Activated T-cell treated with anti-CD3 and anti-CD28 coated beads, Interleukin-2, amount 50 U/mL, for 24 hours (primary cell): ENCODE measurements around the gene CCRL2.

Experiments used
- DNase-seq: peaks from one replicate; pipeline ENCODE4 v3.0.0-alpha.2; 2020
- H3K27ac Mint-ChIP-seq: 2 replicates; pipeline ENCODE4 v1.8.0; 2020; ENCODE audit warnings: mild to moderate bottlenecking, mixed read lengths
- H3K27me3 Mint-ChIP-seq: 2 replicates; pipeline ENCODE4 v1.8.0; 2020; ENCODE audit warnings: mixed read lengths
- H3K36me3 Mint-ChIP-seq: 2 replicates; pipeline ENCODE4 v1.8.0; 2020; ENCODE audit warnings: low read depth, mixed read lengths
- H3K4me1 Mint-ChIP-seq: 2 replicates; pipeline ENCODE4 v1.8.0; 2020; ENCODE audit warnings: low read depth, mixed read lengths
- H3K4me3 Mint-ChIP-seq: 2 replicates; pipeline ENCODE4 v1.8.0; 2020; ENCODE audit warnings: mild to moderate bottlenecking, moderate library complexity, mixed read lengths
- H3K9me3 Mint-ChIP-seq: 2 replicates; pipeline ENCODE4 v1.8.0; 2020; ENCODE audit warnings: mixed read lengths

Gene CCRL2

DNA sequence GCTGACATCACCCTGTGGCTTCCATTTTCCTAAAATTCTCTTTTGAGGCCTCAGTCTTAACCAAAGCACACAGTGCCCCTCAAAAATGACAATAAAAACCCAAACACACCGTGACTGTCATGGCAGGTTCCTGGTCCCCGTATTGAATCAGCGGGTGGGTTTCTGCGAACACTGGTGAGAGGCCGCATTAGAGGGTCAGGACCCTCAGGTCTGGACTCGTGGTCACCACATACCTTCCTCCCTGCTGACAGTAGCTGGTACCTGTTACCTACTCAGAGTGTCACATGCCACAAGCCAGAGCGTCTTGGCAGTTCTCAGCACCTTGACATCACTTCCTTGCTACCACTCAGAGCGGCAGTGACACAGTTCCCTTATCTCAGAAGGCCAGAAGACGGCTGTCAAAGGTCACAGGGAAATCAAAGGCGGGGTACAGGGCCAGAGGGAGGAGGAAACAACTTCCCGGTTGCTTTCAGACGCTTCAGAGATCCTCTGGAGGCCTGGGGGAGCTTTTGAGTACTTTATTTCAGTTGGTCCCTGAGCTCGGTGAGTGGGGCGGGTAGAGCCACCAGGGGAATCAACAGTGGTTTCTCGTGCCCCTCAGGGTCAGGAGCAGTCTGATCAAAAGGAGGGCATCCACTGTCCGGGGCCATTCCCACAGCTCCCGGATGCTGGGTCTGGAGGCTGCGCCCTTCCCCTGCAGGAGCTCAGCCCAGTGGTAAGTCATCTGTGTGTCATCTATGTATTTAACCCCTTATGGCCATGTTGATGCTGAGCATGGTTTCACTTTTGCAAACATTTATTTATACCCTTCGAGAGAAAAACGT, at the start of gene CCRL2, which contains the start of gene CCR5AS:
CCRL2 (plus strand) TSS at position 472 of the 824 bp plus-strand sequence. CDS start 821 bp downstream, outside the sequence.
CCR5AS (minus strand) TSS at position 279 of the 824 bp plus-strand sequence.
- H3K9me3 Mint-ChIP-seq, result peaks cover 4% of the 10 kb centered on the region
- no peaks in the 10 kb centered on the region for H3K36me3 Mint-ChIP-seq
- DNase-seq, result peak; percentile 62
- H3K4me1 Mint-ChIP-seq, result peaks cover 34% of the 10 kb centered on the region
- H3K27ac Mint-ChIP-seq, result peak within 1 kb of the TSS; percentile 91
- H3K27me3 Mint-ChIP-seq, result peaks cover 4% of the 10 kb centered on the region
- peak within 1 kb of the TSS; percentile 77 for H3K4me3 Mint-ChIP-seq

DNA sequence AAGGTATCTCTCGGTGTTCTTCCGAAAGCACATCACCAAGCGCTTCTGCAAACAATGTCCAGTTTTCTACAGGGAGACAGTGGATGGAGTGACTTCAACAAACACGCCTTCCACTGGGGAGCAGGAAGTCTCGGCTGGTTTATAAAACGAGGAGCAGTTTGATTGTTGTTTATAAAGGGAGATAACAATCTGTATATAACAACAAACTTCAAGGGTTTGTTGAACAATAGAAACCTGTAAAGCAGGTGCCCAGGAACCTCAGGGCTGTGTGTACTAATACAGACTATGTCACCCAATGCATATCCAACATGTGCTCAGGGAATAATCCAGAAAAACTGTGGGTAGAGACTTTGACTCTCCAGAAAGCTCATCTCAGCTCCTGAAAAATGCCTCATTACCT, 48.6 kb upstream of the CCRL2 start:
- no peak for DNase-seq
- Mint-ChIP-seq H3K9me3 (no peaks in the 10 kb centered on the region), H3K4me3 (no peak overlapping the region), H3K36me3 (no peaks in the 10 kb centered on the region), H3K27ac (no peak overlapping the region), H3K4me1 (peaks cover 76% of the 10 kb centered on the region), H3K27me3 (peaks cover 45% of the 10 kb centered on the region)

DNA sequence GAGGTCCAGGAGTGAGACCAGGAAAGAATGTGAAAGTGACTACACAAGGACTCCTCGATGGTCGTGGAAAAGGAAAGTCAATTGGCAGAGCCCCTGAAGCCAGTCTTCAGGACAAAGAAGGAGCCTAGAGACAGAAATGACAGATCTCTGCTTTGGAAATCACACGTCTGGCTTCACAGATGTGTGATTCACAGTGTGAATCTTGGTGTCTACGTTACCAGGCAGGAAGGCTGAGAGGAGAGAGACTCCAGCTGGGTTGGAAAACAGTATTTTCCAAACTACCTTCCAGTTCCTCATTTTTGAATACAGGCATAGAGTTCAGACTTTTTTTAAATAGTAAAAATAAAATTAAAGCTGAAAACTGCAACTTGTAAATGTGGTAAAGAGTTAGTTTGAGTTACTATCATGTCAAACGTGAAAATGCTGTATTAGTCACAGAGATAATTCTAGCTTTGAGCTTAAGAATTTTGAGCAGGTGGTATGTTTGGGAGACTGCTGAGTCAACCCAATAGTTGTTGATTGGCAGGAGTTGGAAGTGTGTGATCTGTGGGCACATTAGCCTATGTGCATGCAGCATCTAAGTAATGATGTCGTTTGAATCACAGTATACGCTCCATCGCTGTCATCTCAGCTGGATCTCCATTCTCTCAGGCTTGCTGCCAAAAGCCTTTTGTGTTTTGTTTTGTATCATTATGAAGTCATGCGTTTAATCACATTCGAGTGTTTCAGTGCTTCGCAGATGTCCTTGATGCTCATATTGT, 47.1 kb upstream of the CCRL2 start:
- DNase-seq, result no peak
- Mint-ChIP-seq H3K36me3 (no peaks in the 10 kb centered on the region), H3K9me3 (no peaks in the 10 kb centered on the region), H3K4me1 (peaks cover 63% of the 10 kb centered on the region), H3K27me3 (peaks cover 44% of the 10 kb centered on the region), H3K4me3 (peak overlapping the region; percentile 4), H3K27ac (peak overlapping the region; percentile 92)

DNA sequence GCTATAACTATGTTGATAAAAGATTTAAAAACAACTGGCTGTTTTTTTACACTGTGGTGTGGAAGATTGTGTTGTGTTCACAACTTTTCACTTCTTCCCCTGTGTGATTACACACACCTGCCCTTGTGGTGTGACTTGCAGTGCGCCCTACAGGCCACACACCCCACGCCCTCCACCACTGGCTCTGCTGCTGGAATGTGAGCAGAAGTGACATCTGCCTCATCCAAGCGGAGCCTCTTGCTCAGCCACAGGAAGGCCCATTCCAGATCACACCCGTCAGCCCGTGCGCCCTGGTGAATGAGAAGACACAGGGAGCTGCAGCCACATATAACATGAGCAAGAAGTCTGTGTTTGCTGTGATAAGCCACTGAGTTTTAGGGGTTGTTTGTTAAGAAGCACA, 46.2 kb upstream of the CCRL2 start:
- DNase-seq, result no peak
- Mint-ChIP-seq H3K27me3 (peaks cover 45% of the 10 kb centered on the region), H3K9me3 (no peaks in the 10 kb centered on the region), H3K27ac (peak overlapping the region; percentile 53), H3K4me1 (peaks cover 57% of the 10 kb centered on the region), H3K36me3 (no peaks in the 10 kb centered on the region), H3K4me3 (no peak overlapping the region)

DNA sequence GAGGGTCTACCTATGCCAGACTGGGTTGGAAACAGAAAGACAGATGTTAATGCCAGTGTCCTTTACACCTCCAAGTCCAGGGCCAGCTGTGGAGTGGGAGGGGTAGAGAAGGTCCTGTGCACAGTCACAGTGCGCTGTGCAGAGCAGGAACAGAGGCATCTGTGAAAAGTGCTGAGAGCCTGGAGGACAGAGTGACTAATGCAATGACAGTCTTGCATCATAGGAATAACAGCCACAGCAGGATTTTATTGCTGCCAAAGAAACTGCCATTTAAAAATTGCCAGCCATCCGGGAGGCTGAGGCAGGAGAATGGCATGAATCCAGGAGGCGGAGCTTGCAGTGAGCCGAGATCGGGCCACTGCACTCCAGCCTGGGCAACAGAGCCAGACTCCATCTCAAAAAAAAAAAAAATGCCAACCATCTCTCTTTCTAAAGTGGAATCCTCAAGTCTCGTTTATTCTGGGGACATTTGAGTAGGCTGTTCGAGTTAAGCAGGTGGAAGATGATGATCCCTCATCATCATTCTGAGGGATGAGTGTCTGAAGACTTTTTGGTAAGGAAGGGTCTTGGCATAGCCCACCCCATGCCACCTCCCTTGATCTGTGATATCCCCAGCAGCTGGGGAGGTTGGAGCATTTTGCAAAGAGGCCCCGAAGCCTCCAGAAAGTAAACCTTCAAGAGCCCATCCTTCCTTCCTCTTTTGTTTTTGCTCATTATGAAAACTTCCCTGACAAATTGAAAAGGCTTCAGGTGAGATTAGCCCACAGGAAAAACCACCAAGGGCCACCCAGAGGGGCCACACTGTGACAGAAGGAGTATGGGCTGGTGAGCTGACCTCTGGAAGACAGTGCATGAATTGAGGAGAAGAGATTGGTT, 45.4 kb upstream of the CCRL2 start:
- H3K9me3 Mint-ChIP-seq, result no peaks in the 10 kb centered on the region
- peaks cover 58% of the 10 kb centered on the region for H3K4me1 Mint-ChIP-seq
- no peak for DNase-seq
- H3K27ac Mint-ChIP-seq, result peak overlapping the region; percentile 53
- H3K27me3 Mint-ChIP-seq, result peaks cover 45% of the 10 kb centered on the region
- H3K4me3 Mint-ChIP-seq, result no peak overlapping the region
- H3K36me3 Mint-ChIP-seq, result no peaks in the 10 kb centered on the region

- DNase-seq, result no peak
- Mint-ChIP-seq H3K4me1 (peaks cover 57% of the 10 kb centered on the region), H3K9me3 (no peaks in the 10 kb centered on the region), H3K27ac (no peak overlapping the region), H3K4me3 (no peak overlapping the region), H3K27me3 (peaks cover 28% of the 10 kb centered on the region), H3K36me3 (no peaks in the 10 kb centered on the region)
These were observed 42.0 kb upstream of the CCRL2 start for GRCh38 chr3:46365041-46365440.

DNA sequence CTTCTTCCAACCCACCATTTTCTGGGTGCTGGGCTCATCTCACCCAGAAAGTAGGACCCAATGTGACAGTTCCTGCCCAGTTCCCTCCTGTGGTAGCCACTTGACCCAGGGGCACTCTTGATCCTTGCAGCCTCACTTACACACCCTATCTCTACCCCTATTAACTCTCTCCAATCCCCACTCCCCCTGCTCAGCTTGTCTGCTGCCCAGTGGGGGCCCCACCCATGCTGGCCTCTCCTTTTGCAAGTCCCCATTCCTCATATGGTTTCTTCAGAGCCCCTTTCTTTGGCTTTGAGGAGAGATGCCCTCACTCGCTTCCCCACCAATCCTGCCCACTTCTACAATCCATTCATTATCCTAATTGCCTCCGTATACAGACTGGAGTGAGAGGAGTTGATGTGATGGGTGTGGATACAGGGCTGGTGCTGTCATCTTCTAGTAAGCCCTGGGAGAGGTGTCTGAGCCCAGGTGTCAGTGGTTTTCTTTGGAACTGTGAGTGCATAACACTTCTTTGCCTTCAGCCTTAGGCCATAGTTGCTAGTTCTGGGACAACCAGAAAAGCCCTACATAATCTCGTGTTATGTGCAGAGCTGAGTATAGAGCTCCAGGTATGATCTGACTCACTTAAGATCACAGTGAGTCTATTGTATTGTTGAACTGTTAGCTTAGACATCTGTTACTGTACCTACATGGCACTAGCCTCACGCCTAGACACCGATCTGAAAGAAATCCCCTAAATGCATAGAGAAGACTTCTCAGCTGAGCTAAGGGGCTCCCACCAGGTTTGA, 41.1 kb upstream of the CCRL2 start:
- Mint-ChIP-seq H3K4me3 (no peak overlapping the region), H3K27ac (no peak overlapping the region), H3K36me3 (no peaks in the 10 kb centered on the region), H3K4me1 (peaks cover 57% of the 10 kb centered on the region), H3K27me3 (peaks cover 28% of the 10 kb centered on the region), H3K9me3 (no peaks in the 10 kb centered on the region)
- no peak for DNase-seq

DNA sequence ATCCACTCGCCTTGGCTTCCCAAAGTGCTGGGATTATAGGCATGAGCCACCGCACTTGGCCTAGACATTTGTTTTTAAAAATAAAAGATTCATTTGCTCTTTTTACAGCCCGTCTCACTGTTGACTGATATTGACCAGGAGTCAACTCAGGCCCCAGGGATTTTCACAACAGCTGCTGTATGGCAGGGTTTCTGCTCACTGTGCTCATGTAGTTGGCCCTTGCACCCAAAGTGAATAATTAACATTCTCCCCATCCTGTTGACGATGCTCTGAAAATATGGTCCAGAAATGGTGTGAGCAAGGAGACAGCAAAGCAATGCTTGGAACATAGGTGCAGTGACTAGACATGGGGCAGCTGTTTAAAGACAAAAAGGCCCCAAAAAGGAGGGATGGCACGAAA, 39.2 kb upstream of the CCRL2 start:
- no peaks in the 10 kb centered on the region for H3K9me3 Mint-ChIP-seq
- H3K4me3 Mint-ChIP-seq, result no peak overlapping the region
- H3K4me1 Mint-ChIP-seq, result peaks cover 62% of the 10 kb centered on the region
- H3K27me3 Mint-ChIP-seq, result peaks cover 29% of the 10 kb centered on the region
- no peak overlapping the region for H3K27ac Mint-ChIP-seq
- H3K36me3 Mint-ChIP-seq, result no peaks in the 10 kb centered on the region
- DNase-seq, result no peak

GRCh38 chr3:46368569-46368968, 38.5 kb upstream of the CCRL2 start:
- Mint-ChIP-seq H3K36me3 (no peaks in the 10 kb centered on the region), H3K4me3 (peak overlapping the region; percentile 16), H3K27ac (peak overlapping the region; percentile 69), H3K9me3 (no peaks in the 10 kb centered on the region), H3K27me3 (peaks cover 36% of the 10 kb centered on the region), H3K4me1 (peaks cover 66% of the 10 kb centered on the region)
- peak; percentile 66 for DNase-seq

GRCh38 chr3:46369151-46369550, 37.9 kb upstream of the CCRL2 start:
- H3K9me3 Mint-ChIP-seq, result no peaks in the 10 kb centered on the region
- DNase-seq, result no peak
- peak overlapping the region; percentile 55 for H3K4me3 Mint-ChIP-seq
- H3K27me3 Mint-ChIP-seq, result peaks cover 40% of the 10 kb centered on the region
- no peaks in the 10 kb centered on the region for H3K36me3 Mint-ChIP-seq
- peak overlapping the region; percentile 97 for H3K27ac Mint-ChIP-seq
- peaks cover 68% of the 10 kb centered on the region for H3K4me1 Mint-ChIP-seq

DNA sequence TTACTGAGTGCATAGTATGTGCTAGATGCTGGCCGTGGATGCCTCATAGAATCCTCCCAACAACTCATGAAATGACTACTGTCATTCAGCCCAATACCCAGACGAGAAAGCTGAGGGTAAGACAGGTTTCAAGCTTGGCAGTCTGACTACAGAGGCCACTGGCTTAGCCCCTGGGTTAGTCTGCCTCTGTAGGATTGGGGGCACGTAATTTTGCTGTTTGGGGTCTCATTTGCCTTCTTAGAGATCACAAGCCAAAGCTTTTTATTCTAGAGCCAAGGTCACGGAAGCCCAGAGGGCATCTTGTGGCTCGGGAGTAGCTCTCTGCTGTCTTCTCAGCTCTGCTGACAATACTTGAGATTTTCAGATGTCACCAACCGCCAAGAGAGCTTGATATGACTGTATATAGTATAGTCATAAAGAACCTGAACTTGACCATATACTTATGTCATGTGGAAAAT, 37.4 kb upstream of the CCRL2 start:
- Mint-ChIP-seq H3K27me3 (peaks cover 42% of the 10 kb centered on the region), H3K36me3 (no peaks in the 10 kb centered on the region), H3K4me3 (peak overlapping the region; percentile 55), H3K9me3 (no peaks in the 10 kb centered on the region), H3K27ac (peak overlapping the region; percentile 97), H3K4me1 (peaks cover 73% of the 10 kb centered on the region)
- peak; percentile 72 for DNase-seq

DNA sequence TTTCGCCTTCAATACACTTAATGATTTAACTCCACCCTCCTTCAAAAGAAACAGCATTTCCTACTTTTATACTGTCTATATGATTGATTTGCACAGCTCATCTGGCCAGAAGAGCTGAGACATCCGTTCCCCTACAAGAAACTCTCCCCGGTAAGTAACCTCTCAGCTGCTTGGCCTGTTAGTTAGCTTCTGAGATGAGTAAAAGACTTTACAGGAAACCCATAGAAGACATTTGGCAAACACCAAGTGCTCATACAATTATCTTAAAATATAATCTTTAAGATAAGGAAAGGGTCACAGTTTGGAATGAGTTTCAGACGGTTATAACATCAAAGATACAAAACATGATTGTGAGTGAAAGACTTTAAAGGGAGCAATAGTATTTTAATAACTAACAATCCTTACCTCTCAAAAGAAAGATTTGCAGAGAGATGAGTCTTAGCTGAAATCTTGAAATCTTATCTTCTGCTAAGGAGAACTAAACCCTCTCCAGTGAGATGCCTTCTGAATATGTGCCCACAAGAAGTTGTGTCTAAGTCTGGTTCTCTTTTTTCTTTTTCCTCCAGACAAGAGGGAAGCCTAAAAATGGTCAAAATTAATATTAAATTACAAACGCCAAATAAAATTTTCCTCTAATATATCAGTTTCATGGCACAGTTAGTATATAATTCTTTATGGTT, 36.1 kb upstream of the CCRL2 start, which contains the start of gene CCR5:
CCR5 (plus strand) TSS at position 108 of the 680 bp plus-strand sequence. CDS start 1,957 bp downstream, outside the sequence.
- DNase-seq, result no peak
- no peaks in the 10 kb centered on the region for H3K9me3 Mint-ChIP-seq
- no peaks in the 10 kb centered on the region for H3K36me3 Mint-ChIP-seq
- peak within 1 kb of the TSS; percentile 55 for H3K4me3 Mint-ChIP-seq
- peaks cover 80% of the 10 kb centered on the region for H3K4me1 Mint-ChIP-seq
- H3K27ac Mint-ChIP-seq, result peak within 1 kb of the TSS; percentile 97
- H3K27me3 Mint-ChIP-seq, result peaks cover 33% of the 10 kb centered on the region
